Measurements from ENCODE around the gene TMPRSS7. TPM values are rescaled to one million over a fixed set of nuclear protein-coding genes. Genes with fewer than 3 reads are reported as not detected.

The TMPRSS7 gene
- total RNA-seq, 5 donors from 2014 or later (not counting 1 experiment from before 2014, with no cell fraction given), result 0.10 TPM; not detected in 4

- peaks cover 0 to 10% of the 10 kb centered on the region in 2 experiments for H3K27me3 ChIP-seq (replicated peaks in 1 of 2; ENCODE audit: control insufficient read depth in 2 of 2, extremely low read depth in 1 of 2, insufficient read depth in 2 of 2, low read length in 1 of 2)
- H3K4me1 ChIP-seq (ENCODE audit: control insufficient read depth in 1 of 2, extremely low read depth in 1 of 2, insufficient read depth in 2 of 2, low read length in 2 of 2), result peaks cover 21 to 27% of the 10 kb centered on the region in 2 experiments
- peak overlapping the region; percentile 10 for H3K27ac ChIP-seq (ENCODE audit: low read length)
- Mint-ChIP-seq H3K9me3 (no peaks in the 10 kb centered on the region), H3K27ac (peak overlapping the region; percentile 47 to 79), H3K27me3 (peaks cover 0 to 1% of the 10 kb centered on the region in 2 donors), H3K4me1 (peaks cover 28 to 39% (median 38%) of the 10 kb centered on the region in 3 donors), H3K36me3 (no peaks in the 10 kb centered on the region), H3K4me3 (no peak overlapping the region)
- no peak overlapping the region for H3K4me3 ChIP-seq (ENCODE audit: control insufficient read depth in 1 of 2, extremely low read depth in 1 of 2, low read length in 1 of 2)
- CTCF ChIA-PET, result interaction anchor here (0.6 to 4.1 kb wide), 8 partner anchors 8 to 989 kb away, joined by 3 to 21 read pairs (median 6); no protein-coding TSS in a partner anchor
- DNase-seq (no peak), ATAC-seq (replicated peaks in 1 of 4) (peak in 2 of 4 experiments; percentile 9 to 36)
- 44% methylated on average over 1 of the region's 4 CpGs for whole genome bisulfite sequencing (ENCODE audit: insufficient coverage)
- POLR2A ChIA-PET, result interaction anchor here (0.6 to 0.8 kb wide), 3 partner anchors 14 to 1015 kb away, joined by 3 to 11 read pairs (median 4); no protein-coding TSS in a partner anchor
- no peaks in the 10 kb centered on the region for H3K9me3 ChIP-seq
- H3K36me3 ChIP-seq (ENCODE audit: control insufficient read depth in 2 of 2, extremely low read depth in 1 of 2, insufficient read depth in 1 of 2, low read length in 1 of 2), result no peaks in the 10 kb centered on the region
Measured at GRCh38 chr3:112003321-112004080, 31.0 kb upstream of the TMPRSS7 start.

GRCh38 chr3:112004187-112004586 is 30.3 kb upstream of the TMPRSS7 start:
- WGBS (ENCODE audit: insufficient coverage), result 100% methylated on average over 1 of the region's 2 CpGs
- H3K4me1 ChIP-seq (ENCODE audit: control insufficient read depth in 1 of 2, extremely low read depth in 1 of 2, insufficient read depth in 2 of 2, low read length in 2 of 2), result peaks cover 17 to 20% of the 10 kb centered on the region in 2 experiments
- no peak overlapping the region for H3K4me3 Mint-ChIP-seq
- no peaks in the 10 kb centered on the region for H3K36me3 Mint-ChIP-seq
- peak overlapping the region in 1 of 2 donors; percentile 62 for H3K27ac Mint-ChIP-seq
- H3K9me3 ChIP-seq, result no peaks in the 10 kb centered on the region
- POLR2A ChIA-PET, result interaction anchor here in 1 of 2 donors (0.6 kb wide), 1 partner anchor 1014 kb away, joined by 11 read pairs; no protein-coding TSS in a partner anchor
- no peak for DNase-seq
- H3K27me3 Mint-ChIP-seq, result no peaks in the 10 kb centered on the region
- H3K27ac ChIP-seq (ENCODE audit: low read length), result no peak overlapping the region
- no peaks in the 10 kb centered on the region for H3K36me3 ChIP-seq (ENCODE audit: control insufficient read depth in 2 of 2, extremely low read depth in 1 of 2, insufficient read depth in 1 of 2, low read length in 1 of 2)
- no peak overlapping the region for H3K4me3 ChIP-seq (ENCODE audit: control insufficient read depth in 1 of 2, extremely low read depth in 1 of 2, low read length in 1 of 2)
- no peak for ATAC-seq (replicated peaks in 1 of 4)
- H3K27me3 ChIP-seq (replicated peaks in 1 of 2; ENCODE audit: control insufficient read depth in 2 of 2, extremely low read depth in 1 of 2, insufficient read depth in 2 of 2, low read length in 1 of 2), result peaks cover 0 to 4% of the 10 kb centered on the region in 2 experiments
- no peaks in the 10 kb centered on the region for H3K9me3 Mint-ChIP-seq
- CTCF ChIA-PET, result interaction anchor here (0.6 to 4.1 kb wide), 6 partner anchors 9 to 988 kb away, joined by 3 to 21 read pairs (median 6); partner anchors contain the start of gene ABHD10 (in 1 of the 2)
- H3K4me1 Mint-ChIP-seq, result peaks cover 21 to 33% (median 31%) of the 10 kb centered on the region in 3 donors

GRCh38 chr3:112004669-112005068 is 29.9 kb upstream of the TMPRSS7 start:
- no peaks in the 10 kb centered on the region for H3K9me3 ChIP-seq
- ATAC-seq (replicated peaks in 1 of 4), result no peak
- Mint-ChIP-seq H3K4me3 (no peak overlapping the region), H3K9me3 (no peaks in the 10 kb centered on the region), H3K27ac (no peak overlapping the region), H3K36me3 (no peaks in the 10 kb centered on the region), H3K27me3 (no peaks in the 10 kb centered on the region), H3K4me1 (peaks cover 16 to 32% (median 29%) of the 10 kb centered on the region in 3 donors)
- DNase-seq, result no peak
- ChIA-PET POLR2A (no interaction called here), CTCF (interaction anchor here (0.9 to 4.1 kb wide), 3 partner anchors 9 to 26 kb away, joined by 3 to 21 read pairs (median 9); partner anchors contain the start of gene ABHD10 (in 1 of the 2))
- H3K36me3 ChIP-seq (ENCODE audit: control insufficient read depth in 2 of 2, extremely low read depth in 1 of 2, insufficient read depth in 1 of 2, low read length in 1 of 2), result no peaks in the 10 kb centered on the region
- no peak overlapping the region for H3K27ac ChIP-seq (ENCODE audit: low read length)
- 100% methylated on average over 2 of the region's 2 CpGs for WGBS (ENCODE audit: insufficient coverage)
- no peak overlapping the region for H3K4me3 ChIP-seq (ENCODE audit: control insufficient read depth in 1 of 2, extremely low read depth in 1 of 2, low read length in 1 of 2)
- H3K4me1 ChIP-seq (ENCODE audit: control insufficient read depth in 1 of 2, extremely low read depth in 1 of 2, insufficient read depth in 2 of 2, low read length in 2 of 2), result peaks cover 14 to 16% of the 10 kb centered on the region in 2 experiments
- H3K27me3 ChIP-seq (replicated peaks in 1 of 2; ENCODE audit: control insufficient read depth in 2 of 2, extremely low read depth in 1 of 2, insufficient read depth in 2 of 2, low read length in 1 of 2), result no peaks in the 10 kb centered on the region

- H3K36me3 ChIP-seq (ENCODE audit: control insufficient read depth in 2 of 2, extremely low read depth in 1 of 2, insufficient read depth in 1 of 2, low read length in 1 of 2), result no peaks in the 10 kb centered on the region
- no peaks in the 10 kb centered on the region for H3K36me3 Mint-ChIP-seq
- no peak overlapping the region for H3K4me3 Mint-ChIP-seq
- no peak overlapping the region for H3K4me3 ChIP-seq (ENCODE audit: control insufficient read depth in 1 of 2, extremely low read depth in 1 of 2, low read length in 1 of 2)
- DNase-seq (no peak), ATAC-seq (replicated peaks in 1 of 4) (no peak)
- no peaks in the 10 kb centered on the region for H3K27me3 ChIP-seq (replicated peaks in 1 of 2; ENCODE audit: control insufficient read depth in 2 of 2, extremely low read depth in 1 of 2, insufficient read depth in 2 of 2, low read length in 1 of 2)
- no peaks in the 10 kb centered on the region for H3K9me3 ChIP-seq
- H3K27ac Mint-ChIP-seq, result no peak overlapping the region
- peaks cover 14 to 16% of the 10 kb centered on the region in 2 experiments for H3K4me1 ChIP-seq (ENCODE audit: control insufficient read depth in 1 of 2, extremely low read depth in 1 of 2, insufficient read depth in 2 of 2, low read length in 2 of 2)
- H3K27me3 Mint-ChIP-seq, result no peaks in the 10 kb centered on the region
- H3K27ac ChIP-seq (ENCODE audit: low read length), result no peak overlapping the region
- H3K4me1 Mint-ChIP-seq, result peaks cover 15 to 32% (median 27%) of the 10 kb centered on the region in 3 donors
- WGBS (ENCODE audit: insufficient coverage), result 64% methylated on average over 2 of the region's 4 CpGs
- ChIA-PET POLR2A (no interaction called here), CTCF (interaction anchor here (0.7 to 4.1 kb wide), 4 partner anchors 8 to 27 kb away, joined by 3 to 21 read pairs (median 6); partner anchors contain the start of gene ABHD10 (in 1 of the 2))
- no peaks in the 10 kb centered on the region for H3K9me3 Mint-ChIP-seq
Measured at GRCh38 chr3:112005091-112005672, 29.4 kb upstream of the TMPRSS7 start.

- POLR2A ChIA-PET, result interaction anchor here in 1 of 2 donors (0.9 kb wide), 1 partner anchor 38 kb away, joined by 3 read pairs; no protein-coding TSS in a partner anchor
- CTCF ChIA-PET, result interaction anchor here (0.6 to 1.2 kb wide), 5 partner anchors 18 to 763 kb away, joined by 3 to 5 read pairs (median 3); no protein-coding TSS in a partner anchor
- WGBS (ENCODE audit: insufficient coverage), result no CpG with 5 or more reads among the region's 1 CpG
Measured at GRCh38 chr3:112007633-112008032, 26.9 kb upstream of the TMPRSS7 start.

GRCh38 chr3:112009670-112010069 is 24.9 kb upstream of the TMPRSS7 start:
- Histone ChIP-seq H3K9me3 (no peaks in the 10 kb centered on the region), H3K36me3 (ENCODE audit: control insufficient read depth in 2 of 2, extremely low read depth in 1 of 2, insufficient read depth in 1 of 2, low read length in 1 of 2) (no peaks in the 10 kb centered on the region), H3K4me3 (ENCODE audit: control insufficient read depth in 1 of 2, extremely low read depth in 1 of 2, low read length in 1 of 2) (no peak overlapping the region), H3K27ac (ENCODE audit: low read length) (no peak overlapping the region), H3K27me3 (replicated peaks in 1 of 2; ENCODE audit: control insufficient read depth in 2 of 2, extremely low read depth in 1 of 2, insufficient read depth in 2 of 2, low read length in 1 of 2) (no peaks in the 10 kb centered on the region), H3K4me1 (ENCODE audit: control insufficient read depth in 1 of 2, extremely low read depth in 1 of 2, insufficient read depth in 2 of 2, low read length in 2 of 2) (peaks cover 0 to 6% of the 10 kb centered on the region in 2 experiments)
- H3K4me1 Mint-ChIP-seq, result peaks cover 0 to 12% (median 8%) of the 10 kb centered on the region in 3 donors
- no peaks in the 10 kb centered on the region for H3K36me3 Mint-ChIP-seq
- ChIA-PET POLR2A (no interaction called here), CTCF (no interaction called here)
- no peaks in the 10 kb centered on the region for H3K27me3 Mint-ChIP-seq
- no CpG with 5 or more reads among the region's 2 CpGs for WGBS (ENCODE audit: insufficient coverage)
- no peak overlapping the region for H3K4me3 Mint-ChIP-seq
- no peak for ATAC-seq (replicated peaks in 1 of 4)
- no peaks in the 10 kb centered on the region for H3K9me3 Mint-ChIP-seq
- no peak overlapping the region for H3K27ac Mint-ChIP-seq
- DNase-seq, result no peak

More at GRCh38 chr3:112007633-112008032, 26.9 kb upstream of the TMPRSS7 start:
- ATAC-seq (replicated peaks in 1 of 4) (no peak), DNase-seq (no peak)
- H3K36me3 ChIP-seq (ENCODE audit: control insufficient read depth in 2 of 2, extremely low read depth in 1 of 2, insufficient read depth in 1 of 2, low read length in 1 of 2), result no peaks in the 10 kb centered on the region
- Mint-ChIP-seq H3K36me3 (no peaks in the 10 kb centered on the region), H3K27me3 (no peaks in the 10 kb centered on the region), H3K4me1 (peaks cover 7 to 19% (median 18%) of the 10 kb centered on the region in 3 donors), H3K9me3 (no peaks in the 10 kb centered on the region), H3K27ac (no peak overlapping the region), H3K4me3 (no peak overlapping the region)
- H3K27me3 ChIP-seq (replicated peaks in 1 of 2; ENCODE audit: control insufficient read depth in 2 of 2, extremely low read depth in 1 of 2, insufficient read depth in 2 of 2, low read length in 1 of 2), result no peaks in the 10 kb centered on the region
- H3K4me3 ChIP-seq (ENCODE audit: control insufficient read depth in 1 of 2, extremely low read depth in 1 of 2, low read length in 1 of 2), result no peak overlapping the region
- H3K4me1 ChIP-seq (ENCODE audit: control insufficient read depth in 1 of 2, extremely low read depth in 1 of 2, insufficient read depth in 2 of 2, low read length in 2 of 2), result peaks cover 7 to 11% of the 10 kb centered on the region in 2 experiments
- no peaks in the 10 kb centered on the region for H3K9me3 ChIP-seq
- no peak overlapping the region for H3K27ac ChIP-seq (ENCODE audit: low read length)
